ENCODE measurements around the gene DLGAP4.
"Not testable (repeated sequence)": the region's sequence is repeated elsewhere in the genome, so short reads cannot be mapped to it uniquely, and the experiment has no call there.

Gene DLGAP4

GRCh38 chr20:36475054-36475453 lies 168.9 kb downstream of the DLGAP4 start:
- not testable (repeated sequence) for H3K14ac ChIP-seq (ENCODE audit: low read length in 2 of 2); H3K4me3 ChIP-seq (ENCODE audit: insufficient read depth in 1 of 2, low read depth in 1 of 2, low read length in 2 of 2); H2BK12ac ChIP-seq (ENCODE audit: low read length in 2 of 2); H4K91ac ChIP-seq (ENCODE audit: low read length); H3K27me3 ChIP-seq (ENCODE audit: control insufficient read depth in 1 of 2, insufficient read depth in 1 of 2, low read length in 2 of 2); H3K18ac ChIP-seq (ENCODE audit: low read depth in 1 of 2, low read length in 2 of 2); H3K4me2 ChIP-seq (ENCODE audit: low read length, poor library complexity, severe bottlenecking); H2BK5ac ChIP-seq (ENCODE audit: low read depth, low read length, poor library complexity, severe bottlenecking); H3K9me3 ChIP-seq (ENCODE audit: control insufficient read depth, low read length); DNase-seq; H2AFZ ChIP-seq (ENCODE audit: low read depth, low read length); H3K79me1 ChIP-seq (replicated peaks; ENCODE audit: low read length, poor library complexity, severe bottlenecking); H2BK15ac ChIP-seq (ENCODE audit: low read depth, poor library complexity, severe bottlenecking); H2BK120ac ChIP-seq (ENCODE audit: low read depth, low read length); H3K23ac ChIP-seq (ENCODE audit: low read length in 2 of 2); H3K4ac ChIP-seq (ENCODE audit: low read depth in 1 of 2, low read length in 2 of 2)
- peak overlapping the region; percentile 31 for H3K27ac ChIP-seq (ENCODE audit: low read length, poor library complexity, severe bottlenecking)
- peak overlapping the region; percentile 59 for H3K9ac ChIP-seq (ENCODE audit: low read length)
- peaks cover 17 to 18% of the 10 kb centered on the region in 2 experiments for H3K36me3 ChIP-seq (ENCODE audit: control insufficient read depth in 1 of 2, insufficient read depth in 2 of 2, low read depth in 1 of 2, low read length in 2 of 2)
- peaks cover 28% of the 10 kb centered on the region for H3K4me1 ChIP-seq (ENCODE audit: control insufficient read depth, insufficient read depth, low read depth, low read length)
- 46% methylated on average over 8 of the region's 8 CpGs for WGBS
- peak overlapping the region; percentile 36 for H4K8ac ChIP-seq (ENCODE audit: low read length)
- peak overlapping the region; percentile 64 for H2AK5ac ChIP-seq (ENCODE audit: low read length, severe bottlenecking)

- WGBS: 95% methylated on average over 1 of the region's 1 CpG
- no peak overlapping the region for H2BK12ac ChIP-seq (ENCODE audit: low read length in 2 of 2)
- DNase-seq: no peak
Observed at GRCh38 chr20:36477475-36477874, 171.3 kb downstream of the DLGAP4 start.

GRCh38 chr20:36478137-36478905 lies 172.2 kb downstream of the DLGAP4 start:
- no peak overlapping the region for H3K14ac ChIP-seq (ENCODE audit: low read length in 2 of 2)
- no peak for DNase-seq
- 78% methylated on average over 6 of the region's 7 CpGs for WGBS

More at GRCh38 chr20:36477475-36477874, 171.3 kb downstream of the DLGAP4 start:
- H3K9ac ChIP-seq (ENCODE audit: low read length): no peak overlapping the region
- no peaks in the 10 kb centered on the region for H3K9me3 ChIP-seq (ENCODE audit: control insufficient read depth, low read length)
- no peak overlapping the region for H3K4me2 ChIP-seq (ENCODE audit: low read length, poor library complexity, severe bottlenecking)
- H2AK5ac ChIP-seq (ENCODE audit: low read length, severe bottlenecking): no peak overlapping the region
- no peak overlapping the region for H2BK120ac ChIP-seq (ENCODE audit: low read depth, low read length)
- H3K18ac ChIP-seq (ENCODE audit: low read depth in 1 of 2, low read length in 2 of 2): no peak overlapping the region
- H3K14ac ChIP-seq (ENCODE audit: low read length in 2 of 2): no peak overlapping the region
- H3K27ac ChIP-seq (ENCODE audit: low read length, poor library complexity, severe bottlenecking): no peak overlapping the region
- H3K4me3 ChIP-seq (ENCODE audit: insufficient read depth in 1 of 2, low read depth in 1 of 2, low read length in 2 of 2): no peak overlapping the region
- no peaks in the 10 kb centered on the region for H3K27me3 ChIP-seq (ENCODE audit: control insufficient read depth in 1 of 2, insufficient read depth in 1 of 2, low read length in 2 of 2)
- peak overlapping the region; percentile 24 for H4K8ac ChIP-seq (ENCODE audit: low read length)
- no peak overlapping the region for H3K4ac ChIP-seq (ENCODE audit: low read depth in 1 of 2, low read length in 2 of 2)
- no peak overlapping the region for H3K23ac ChIP-seq (ENCODE audit: low read length in 2 of 2)
- H3K36me3 ChIP-seq (ENCODE audit: control insufficient read depth in 1 of 2, insufficient read depth in 2 of 2, low read depth in 1 of 2, low read length in 2 of 2): peaks cover 18 to 27% of the 10 kb centered on the region in 2 experiments
- H2BK15ac ChIP-seq (ENCODE audit: low read depth, poor library complexity, severe bottlenecking): no peak overlapping the region
- H4K91ac ChIP-seq (ENCODE audit: low read length): no peak overlapping the region
- no peak overlapping the region for H2AFZ ChIP-seq (ENCODE audit: low read depth, low read length)
- H3K4me1 ChIP-seq (ENCODE audit: control insufficient read depth, insufficient read depth, low read depth, low read length): peaks cover 25% of the 10 kb centered on the region
- H3K79me1 ChIP-seq (replicated peaks; ENCODE audit: low read length, poor library complexity, severe bottlenecking): no peaks in the 10 kb centered on the region
- no peak overlapping the region for H2BK5ac ChIP-seq (ENCODE audit: low read depth, low read length, poor library complexity, severe bottlenecking)

GRCh38 chr20:36479938-36480337 lies 173.8 kb downstream of the DLGAP4 start:
- Histone ChIP-seq H3K9me3 (ENCODE audit: control insufficient read depth, low read length) (no peaks in the 10 kb centered on the region), H2AFZ (ENCODE audit: low read depth, low read length) (no peak overlapping the region), H3K23ac (ENCODE audit: low read length in 2 of 2) (no peak overlapping the region), H2BK15ac (ENCODE audit: low read depth, poor library complexity, severe bottlenecking) (no peak overlapping the region), H3K79me1 (replicated peaks; ENCODE audit: low read length, poor library complexity, severe bottlenecking) (no peaks in the 10 kb centered on the region), H3K4me3 (ENCODE audit: insufficient read depth in 1 of 2, low read depth in 1 of 2, low read length in 2 of 2) (no peak overlapping the region), H3K36me3 (ENCODE audit: control insufficient read depth in 1 of 2, insufficient read depth in 2 of 2, low read depth in 1 of 2, low read length in 2 of 2) (peaks cover 14 to 29% of the 10 kb centered on the region in 2 experiments), H2AK5ac (ENCODE audit: low read length, severe bottlenecking) (no peak overlapping the region), H3K27ac (ENCODE audit: low read length, poor library complexity, severe bottlenecking) (no peak overlapping the region), H3K14ac (ENCODE audit: low read length in 2 of 2) (no peak overlapping the region), H4K91ac (ENCODE audit: low read length) (no peak overlapping the region), H3K9ac (ENCODE audit: low read length) (no peak overlapping the region), H3K4me2 (ENCODE audit: low read length, poor library complexity, severe bottlenecking) (no peak overlapping the region), H4K8ac (ENCODE audit: low read length) (no peak overlapping the region), H3K18ac (ENCODE audit: low read depth in 1 of 2, low read length in 2 of 2) (no peak overlapping the region), H2BK5ac (ENCODE audit: low read depth, low read length, poor library complexity, severe bottlenecking) (no peak overlapping the region), H2BK12ac (ENCODE audit: low read length in 2 of 2) (no peak overlapping the region), H3K4ac (ENCODE audit: low read depth in 1 of 2, low read length in 2 of 2) (no peak overlapping the region), H2BK120ac (ENCODE audit: low read depth, low read length) (no peak overlapping the region), H3K27me3 (ENCODE audit: control insufficient read depth in 1 of 2, insufficient read depth in 1 of 2, low read length in 2 of 2) (no peaks in the 10 kb centered on the region), H3K4me1 (ENCODE audit: control insufficient read depth, insufficient read depth, low read depth, low read length) (peaks cover 25% of the 10 kb centered on the region)
- DNase-seq: no peak
- 90% methylated on average over 2 of the region's 2 CpGs for WGBS

More at GRCh38 chr20:36478137-36478905, 172.2 kb downstream of the DLGAP4 start:
- Histone ChIP-seq H3K79me1 (replicated peaks; ENCODE audit: low read length, poor library complexity, severe bottlenecking) (no peaks in the 10 kb centered on the region), H2BK5ac (ENCODE audit: low read depth, low read length, poor library complexity, severe bottlenecking) (no peak overlapping the region), H3K9me3 (ENCODE audit: control insufficient read depth, low read length) (no peaks in the 10 kb centered on the region), H3K36me3 (ENCODE audit: control insufficient read depth in 1 of 2, insufficient read depth in 2 of 2, low read depth in 1 of 2, low read length in 2 of 2) (peaks cover 18 to 23% of the 10 kb centered on the region in 2 experiments), H3K4me1 (ENCODE audit: control insufficient read depth, insufficient read depth, low read depth, low read length) (peaks cover 23% of the 10 kb centered on the region), H3K18ac (ENCODE audit: low read depth in 1 of 2, low read length in 2 of 2) (no peak overlapping the region), H2BK15ac (ENCODE audit: low read depth, poor library complexity, severe bottlenecking) (no peak overlapping the region), H3K27me3 (ENCODE audit: control insufficient read depth in 1 of 2, insufficient read depth in 1 of 2, low read length in 2 of 2) (no peaks in the 10 kb centered on the region), H4K8ac (ENCODE audit: low read length) (no peak overlapping the region), H2BK120ac (ENCODE audit: low read depth, low read length) (no peak overlapping the region), H3K27ac (ENCODE audit: low read length, poor library complexity, severe bottlenecking) (no peak overlapping the region), H3K4me3 (ENCODE audit: insufficient read depth in 1 of 2, low read depth in 1 of 2, low read length in 2 of 2) (no peak overlapping the region), H4K91ac (ENCODE audit: low read length) (no peak overlapping the region), H2BK12ac (ENCODE audit: low read length in 2 of 2) (no peak overlapping the region), H2AFZ (ENCODE audit: low read depth, low read length) (no peak overlapping the region), H2AK5ac (ENCODE audit: low read length, severe bottlenecking) (no peak overlapping the region), H3K9ac (ENCODE audit: low read length) (no peak overlapping the region), H3K4me2 (ENCODE audit: low read length, poor library complexity, severe bottlenecking) (no peak overlapping the region), H3K4ac (ENCODE audit: low read depth in 1 of 2, low read length in 2 of 2) (no peak overlapping the region), H3K23ac (ENCODE audit: low read length in 2 of 2) (no peak overlapping the region)
